Liver (tissue), 9 donors: ENCODE data around the gene C1R. TPM values are rescaled to one million over a fixed set of nuclear protein-coding genes. Genes with fewer than 3 reads are reported as not detected.
"Not testable (repeated sequence)": the region's sequence is repeated elsewhere in the genome, so short reads cannot be mapped to it uniquely, and the experiment has no call there.

Experiments used
- DNase-seq: peaks from one replicate; pipeline ENCODE4 v3.0.0-alpha.2; 2017; ENCODE audit warnings: low spot score
- H3K27ac ChIP-seq, 2 donors: one replicate each; pipeline ENCODE4 v1.7.0; 2013; ENCODE audit warnings: inconsistent platforms in 2 of 2, low read length in 2 of 2, control low read depth in 1 of 2, low read depth in 1 of 2, mild to moderate bottlenecking in 1 of 2
- H3K27me3 ChIP-seq, 4 donors: one replicate each; pipeline versions ENCODE4 v1.6.1 to v1.7.0; 2013; ENCODE audit warnings: low read length in 3 of 4, inconsistent platforms in 1 of 4, mild to moderate bottlenecking in 1 of 4, moderate library complexity in 1 of 4; ENCODE audit not compliant: control insufficient read depth in 4 of 4, insufficient read depth in 4 of 4
- H3K36me3 ChIP-seq, 4 donors: one replicate each; pipeline versions ENCODE4 v1.6.1 to v1.7.0; 2013; ENCODE audit warnings: low read length in 3 of 4, mild to moderate bottlenecking in 3 of 4, low read depth in 1 of 4, moderate library complexity in 1 of 4; ENCODE audit not compliant: control insufficient read depth in 4 of 4, insufficient read depth in 3 of 4
- H3K4me1 ChIP-seq, 4 donors: one replicate each; pipeline versions ENCODE4 v1.6.1 to v1.7.0; 2013; ENCODE audit warnings: low read length in 3 of 4, mild to moderate bottlenecking in 3 of 4, moderate library complexity in 1 of 4; ENCODE audit not compliant: control insufficient read depth in 4 of 4, insufficient read depth in 4 of 4
- H3K4me3 ChIP-seq, 3 donors: one replicate each; pipeline versions ENCODE4 v1.6.1 to v1.7.0; 2013; ENCODE audit warnings: low read length in 3 of 3, control low read depth in 1 of 3, low read depth in 1 of 3, mild to moderate bottlenecking in 1 of 3
- H3K9ac ChIP-seq, 2 donors: one replicate each; pipeline ENCODE4 v1.7.0; 2013; ENCODE audit warnings: low read length in 2 of 2, mild to moderate bottlenecking in 2 of 2, moderate library complexity in 2 of 2, control low read depth in 1 of 2, low read depth in 1 of 2
- H3K9me3 ChIP-seq, 4 donors: one replicate each; pipeline versions ENCODE4 v1.6.1 to v1.7.0; 2013; ENCODE audit warnings: low read length in 3 of 4; ENCODE audit not compliant: control insufficient read depth in 4 of 4
- ATF3 ChIP-seq: IDR thresholded peaks from 2 replicates; pipeline ENCODE4 v1.6.1; 2016; ENCODE audit warnings: antibody characterized with exemption
- CTCF ChIP-seq: fragments of 150-350 bp; IDR thresholded peaks from 2 replicates; pipeline ENCODE4 v1.5.1; 2017; ENCODE audit warnings: improper control_type of control experiment, low read depth, low read length; ENCODE audit not compliant: missing input control
- FOXA2 ChIP-seq: IDR thresholded peaks from 2 replicates; pipeline ENCODE4 v1.6.1; 2016; ENCODE audit warnings: antibody characterized with exemption
- GABPA ChIP-seq, 2 donors: IDR thresholded peaks in 1 of 2; conservative IDR thresholded peaks in 1 of 2; 2 replicates each; pipeline ENCODE4 v1.6.1; 2016; ENCODE audit warnings: antibody characterized with exemption in 2 of 2, mild to moderate bottlenecking in 1 of 2, moderate library complexity in 1 of 2
- HNF4A ChIP-seq, 2 donors: conservative IDR thresholded peaks; 2 replicates each; pipeline ENCODE4 v1.6.1; 2016; ENCODE audit warnings: antibody characterized with exemption in 2 of 2, mild to moderate bottlenecking in 2 of 2
- HNF4G ChIP-seq: IDR thresholded peaks from 2 replicates; pipeline ENCODE4 v1.6.1; 2016; ENCODE audit warnings: antibody characterized with exemption
- JUND ChIP-seq, 2 donors: IDR thresholded peaks; 2 replicates each; pipeline ENCODE4 v1.6.1; 2016; ENCODE audit warnings: antibody characterized with exemption in 2 of 2
- NR2F2 ChIP-seq: IDR thresholded peaks from 2 replicates; pipeline ENCODE4 v1.6.1; 2016; ENCODE audit warnings: antibody characterized with exemption
- RAD21 ChIP-seq, 2 donors: IDR thresholded peaks; 2 replicates each; pipeline ENCODE4 v1.6.1; 2016; ENCODE audit warnings: antibody characterized with exemption in 2 of 2, mild to moderate bottlenecking in 2 of 2
- REST ChIP-seq: IDR thresholded peaks from 2 replicates; pipeline ENCODE4 v1.6.1; 2016; ENCODE audit warnings: antibody characterized with exemption, mild to moderate bottlenecking
- RXRA ChIP-seq, 2 donors: IDR thresholded peaks; 2 replicates each; pipeline ENCODE4 v1.6.1; 2017 to 2018; ENCODE audit warnings: antibody characterized with exemption in 2 of 2, mild to moderate bottlenecking in 1 of 2
- TAF1 ChIP-seq: conservative IDR thresholded peaks from 2 replicates; pipeline ENCODE4 v1.6.1; 2016; ENCODE audit warnings: antibody characterized with exemption, mild to moderate bottlenecking
- ZBTB33 ChIP-seq: IDR thresholded peaks from 2 replicates; pipeline ENCODE4 v1.6.1; 2016; ENCODE audit warnings: antibody characterized with exemption
- WGBS: extraction: QIAGEN DNeasy Blood & Tissue Kit; methylation state at CpG from one replicate; pipeline ENCODE4 v1.1.7; 2013; 5-methylcytosine and 5-hydroxymethylcytosine counted together
- polyA plus RNA-seq, 2 donors: library from polyadenylated mRNA; stranded (reverse) in 1 of 2; unstranded in 1 of 2; fragments of 200-250 nt in 1 of 2; fragments of >200 nt in 1 of 2; fragmentation: Nextera tagmentation in 1 of 2; extraction: Ambion mirVana in 1 of 2; gene quantifications; one replicate each; pipeline versions ENCODE4 v1.2.1 to v1.2.3, GENCODE V29; 2013 to 2015
- total RNA-seq, 2 donors: library from RNA; depleted of rRNA; stranded (reverse); fragments of >200 nt; gene quantifications; one replicate each; pipeline ENCODE4 v1.2.3, GENCODE V29; 2014
- donor health status: healthy.
- donor health status: healthy.
- donor health status: healthy.
- donor health status: healthy.
- donor health status: healthy.

C1R gene
- total and polyA plus RNA-seq, 4 donors, result 211 to 1,822 (median 1,153) TPM

- no peaks in the 10 kb centered on the region for H3K4me1 ChIP-seq
- no peak overlapping the region for H3K27ac ChIP-seq
- no peak overlapping the region for H3K9ac ChIP-seq
- 90% methylated on average over 10 of the region's 10 CpGs for WGBS
- no peak for DNase-seq
- no peaks in the 10 kb centered on the region for H3K9me3 ChIP-seq
- TF ChIP-seq FOXA2 (no peak), JUND (IDR thresholded peaks at IDR 0.05) (no peak), HNF4G (no peak), GABPA (IDR thresholded peaks at IDR 0.05 in 1 of 2, conservative IDR thresholded peaks at IDR 0.05 in 1 of 2) (no peak), HNF4A (conservative IDR thresholded peaks at IDR 0.05) (no peak), TAF1 (no peak)
- no peaks in the 10 kb centered on the region for H3K27me3 ChIP-seq
- no peaks in the 10 kb centered on the region for H3K36me3 ChIP-seq
- H3K4me3 ChIP-seq, result no peak overlapping the region
Observed at GRCh38 chr12:7039403-7039802, 52.8 kb downstream of the C1R start.

- no peak overlapping the region for H3K4me3 ChIP-seq
- 96% methylated on average over 22 of the region's 22 CpGs for WGBS
- no peaks in the 10 kb centered on the region for H3K36me3 ChIP-seq
- no peaks in the 10 kb centered on the region for H3K4me1 ChIP-seq
- no peak overlapping the region for H3K9ac ChIP-seq
- no peak for DNase-seq
- H3K27me3 ChIP-seq, result no peaks in the 10 kb centered on the region
- TF ChIP-seq NR2F2 (no peak), ZBTB33 (no peak), RXRA (IDR thresholded peaks at IDR 0.05) (no peak), RAD21 (IDR thresholded peaks at IDR 0.05) (no peak), ATF3 (no peak), TAF1 (no peak), REST (no peak), HNF4G (no peak), JUND (IDR thresholded peaks at IDR 0.05) (no peak), CTCF (no peak), HNF4A (conservative IDR thresholded peaks at IDR 0.05) (no peak)
- H3K9me3 ChIP-seq, result no peaks in the 10 kb centered on the region
- H3K27ac ChIP-seq, result no peak overlapping the region
Observed at GRCh38 chr12:7038591-7038990, 53.7 kb downstream of the C1R start.

- WGBS, result 96% methylated on average over 32 of the region's 32 CpGs
- not testable (repeated sequence) for H3K9me3 ChIP-seq, H3K36me3 ChIP-seq, H3K9ac ChIP-seq, H3K4me1 ChIP-seq, H3K4me3 ChIP-seq, DNase-seq, H3K27ac ChIP-seq, H3K27me3 ChIP-seq
Observed at GRCh38 chr12:7037411-7037810, 54.8 kb downstream of the C1R start.
